HG02642 (cell line): Measurements from ENCODE around the gene MTPN.

Source experiments
- ATAC-seq: cut with Tn5 transposase; IDR thresholded peaks from one replicate; pipeline ENCODE4 v1.9.1; 2021; ENCODE audit warnings: mild to moderate bottlenecking; ENCODE audit not compliant: unreplicated experiment, poor library complexity

MTPN gene

GRCh38 chr7:135899458-135900064 is 77.6 kb downstream of the MTPN start:
- ATAC-seq: no peak

- ATAC-seq: no peak
Measured at GRCh38 chr7:135898226-135898625, 78.9 kb downstream of the MTPN start.

- ATAC-seq: no peak
Measured at GRCh38 chr7:135894816-135895215, 82.3 kb downstream of the MTPN start.

GRCh38 chr7:135889823-135890222 is 87.3 kb downstream of the MTPN start:
- no peak for ATAC-seq

GRCh38 chr7:135888740-135889139 is 88.4 kb downstream of the MTPN start:
- no peak for ATAC-seq

GRCh38 chr7:135886345-135887132 is 90.6 kb downstream of the MTPN start:
- no peak for ATAC-seq

GRCh38 chr7:135884495-135885232 is 92.5 kb downstream of the MTPN start:
- ATAC-seq: no peak

- no peak for ATAC-seq
Measured at GRCh38 chr7:135879233-135879632, 97.9 kb downstream of the MTPN start.

- ATAC-seq: no peak
Measured at GRCh38 chr7:135878284-135878683, 98.9 kb downstream of the MTPN start.

- peak; percentile 87 for ATAC-seq
Measured at GRCh38 chr7:135877805-135878204, 99.4 kb downstream of the MTPN start.
